ENCODE results near the gene CETN3. TPM values are rescaled to one million over a fixed set of nuclear protein-coding genes. Genes with fewer than 3 reads are reported as not detected.

Gene CETN3
- total RNA-seq (2014; rRNA removed; shearing (Covaris generic)): 20.2 and 43.7 TPM in 2 replicates

GRCh38 chr5:90409318-90410177 lies at the start of gene CETN3:
Gene CETN3, minus strand, starts transcription at chr5:90409756. Its CDS starts 95 bp downstream, at chr5:90409661.
- Histone ChIP-seq H3K36me3 (replicated peaks; ENCODE audit: control insufficient read depth, insufficient read depth, low read length) (no peaks in the 10 kb centered on the region; the same call in 1 of the 2 replicates), H3K4me3 (ENCODE audit: insufficient read depth, low read depth, low read length) (peak within 1 kb of the TSS; percentile 81), H3K27me3 (ENCODE audit: control insufficient read depth, insufficient read depth, low read length) (no peaks in the 10 kb centered on the region)
- peak; percentile 85 for DNase-seq

GRCh38 chr5:90446961-90447360 lies 37.4 kb upstream of the CETN3 start:
- Histone ChIP-seq H3K4me3 (ENCODE audit: insufficient read depth, low read depth, low read length) (no peak overlapping the region), H3K27me3 (ENCODE audit: control insufficient read depth, insufficient read depth, low read length) (no peaks in the 10 kb centered on the region), H3K36me3 (replicated peaks; ENCODE audit: control insufficient read depth, insufficient read depth, low read length) (no peaks in the 10 kb centered on the region)
- no peak for DNase-seq

DNA sequence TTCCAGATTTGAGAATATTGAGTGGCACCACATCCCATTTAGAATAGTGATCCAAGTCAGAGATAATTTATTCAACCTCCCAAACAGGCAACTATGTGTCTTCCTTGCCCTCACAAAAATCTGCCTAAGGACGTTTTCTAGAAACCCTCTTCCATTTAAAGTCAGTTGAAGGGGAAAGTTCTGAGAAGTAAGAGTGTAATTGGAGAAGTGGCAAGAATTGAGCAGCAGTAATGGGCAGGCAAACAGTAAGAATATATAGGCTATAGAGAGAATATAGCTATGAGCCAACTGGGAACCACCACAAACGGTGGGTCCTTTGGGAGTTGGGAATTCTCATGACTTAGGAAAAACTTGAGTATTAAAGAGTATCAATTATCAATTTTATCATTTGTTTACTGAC lies 31.1 kb upstream of the CETN3 start:
- Histone ChIP-seq H3K4me3 (ENCODE audit: insufficient read depth, low read depth, low read length) (no peak overlapping the region), H3K27me3 (ENCODE audit: control insufficient read depth, insufficient read depth, low read length) (no peaks in the 10 kb centered on the region), H3K36me3 (replicated peaks; ENCODE audit: control insufficient read depth, insufficient read depth, low read length) (no peaks in the 10 kb centered on the region)
- no peak for DNase-seq

GRCh38 chr5:90438100-90438499 lies 28.5 kb upstream of the CETN3 start:
- H3K4me3 ChIP-seq (ENCODE audit: insufficient read depth, low read depth, low read length): no peak overlapping the region
- no peaks in the 10 kb centered on the region for H3K36me3 ChIP-seq (replicated peaks; ENCODE audit: control insufficient read depth, insufficient read depth, low read length)
- no peak for DNase-seq

DNA sequence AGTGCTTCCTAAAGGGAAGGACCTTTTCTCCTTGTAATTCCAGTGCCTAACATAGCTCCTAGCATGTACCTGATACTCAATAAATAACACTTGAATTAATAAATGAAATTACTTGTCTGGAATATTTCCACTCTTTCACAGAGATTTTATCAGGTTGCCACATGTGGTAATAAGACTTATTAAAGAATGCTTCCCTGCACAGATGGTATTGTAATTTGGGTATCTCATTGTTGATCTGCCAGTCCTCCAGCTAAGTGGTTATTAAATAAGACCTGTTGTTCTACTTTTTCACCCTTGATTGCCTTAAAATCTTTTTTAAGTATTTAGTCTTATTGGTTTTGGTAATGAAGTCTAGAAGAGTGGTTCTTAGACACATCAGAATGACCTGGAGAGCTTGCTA lies 28.1 kb upstream of the CETN3 start:
- Histone ChIP-seq H3K27me3 (ENCODE audit: control insufficient read depth, insufficient read depth, low read length) (no peaks in the 10 kb centered on the region), H3K4me3 (ENCODE audit: insufficient read depth, low read depth, low read length) (no peak overlapping the region), H3K36me3 (replicated peaks; ENCODE audit: control insufficient read depth, insufficient read depth, low read length) (no peaks in the 10 kb centered on the region)
- DNase-seq: no peak

More at GRCh38 chr5:90438100-90438499, 28.5 kb upstream of the CETN3 start:
- H3K27me3 ChIP-seq (ENCODE audit: control insufficient read depth, insufficient read depth, low read length): no peaks in the 10 kb centered on the region

DNA sequence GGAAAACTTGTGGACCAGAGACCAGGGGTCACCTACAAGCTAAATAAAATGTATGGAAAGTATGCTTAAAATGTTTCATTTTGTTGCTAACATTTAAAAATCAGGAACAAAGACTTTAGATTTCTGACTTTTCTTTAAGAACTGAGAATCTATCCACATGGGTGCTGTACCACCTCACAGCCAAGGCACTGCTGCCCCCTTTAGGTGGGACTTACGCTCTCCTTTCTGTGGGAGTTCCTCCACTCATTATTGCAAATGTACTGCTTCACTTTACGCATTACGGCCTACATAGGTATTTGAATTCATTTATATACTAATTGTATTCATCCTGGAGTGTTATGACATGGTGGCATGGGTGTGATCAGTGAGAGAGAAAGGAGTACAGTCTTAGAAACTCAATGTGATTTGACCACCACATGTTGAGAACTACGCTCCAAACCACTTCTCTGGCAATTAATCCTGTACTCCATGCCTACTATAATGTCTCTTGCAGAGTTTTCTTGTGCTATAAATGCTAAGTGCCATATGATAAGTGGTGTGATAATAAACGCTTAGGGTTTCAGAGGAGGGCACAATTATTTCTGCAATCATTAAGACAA lies 24.7 kb upstream of the CETN3 start:
- no peaks in the 10 kb centered on the region for H3K27me3 ChIP-seq (ENCODE audit: control insufficient read depth, insufficient read depth, low read length)
- H3K36me3 ChIP-seq (replicated peaks; ENCODE audit: control insufficient read depth, insufficient read depth, low read length): no peaks in the 10 kb centered on the region
- DNase-seq: peak; percentile 19
- H3K4me3 ChIP-seq (ENCODE audit: insufficient read depth, low read depth, low read length): no peak overlapping the region

GRCh38 chr5:90424245-90424644 lies 14.7 kb upstream of the CETN3 start:
- Histone ChIP-seq H3K27me3 (ENCODE audit: control insufficient read depth, insufficient read depth, low read length) (no peaks in the 10 kb centered on the region), H3K36me3 (replicated peaks; ENCODE audit: control insufficient read depth, insufficient read depth, low read length) (no peaks in the 10 kb centered on the region), H3K4me3 (ENCODE audit: insufficient read depth, low read depth, low read length) (no peak overlapping the region)
- no peak for DNase-seq

- no peak for DNase-seq
Observed at GRCh38 chr5:90421136-90421535, 11.6 kb upstream of the CETN3 start.

DNA sequence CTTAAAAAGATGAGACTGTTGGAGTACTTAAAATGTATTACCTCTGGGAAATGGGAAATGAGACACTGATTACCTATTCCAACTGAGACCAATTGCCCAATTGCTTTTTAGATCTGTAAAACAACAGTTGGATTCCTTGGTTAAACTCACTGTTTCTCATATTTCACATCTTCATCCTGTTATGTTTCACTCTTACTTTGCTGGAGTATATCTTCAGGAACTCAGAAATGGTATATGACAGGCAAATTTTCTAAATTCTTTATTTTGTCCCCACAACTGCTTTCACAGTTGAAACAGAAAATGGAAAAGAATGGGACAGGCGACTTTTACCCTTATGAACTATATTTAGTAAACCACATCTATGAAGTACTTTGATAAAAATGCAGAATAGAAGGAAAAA lies 8.7 kb upstream of the CETN3 start:
- H3K36me3 ChIP-seq (replicated peaks; ENCODE audit: control insufficient read depth, insufficient read depth, low read length): no peaks in the 10 kb centered on the region
- no peaks in the 10 kb centered on the region for H3K27me3 ChIP-seq (ENCODE audit: control insufficient read depth, insufficient read depth, low read length)
- no peak overlapping the region for H3K4me3 ChIP-seq (ENCODE audit: insufficient read depth, low read depth, low read length)
- no peak for DNase-seq

More at GRCh38 chr5:90421136-90421535, 11.6 kb upstream of the CETN3 start:
- H3K36me3 ChIP-seq (replicated peaks; ENCODE audit: control insufficient read depth, insufficient read depth, low read length): no peaks in the 10 kb centered on the region
- no peaks in the 10 kb centered on the region for H3K27me3 ChIP-seq (ENCODE audit: control insufficient read depth, insufficient read depth, low read length)
- H3K4me3 ChIP-seq (ENCODE audit: insufficient read depth, low read depth, low read length): no peak overlapping the region

GRCh38 chr5:90410178-90410762 lies 714 bp upstream of the CETN3 start:
- H3K4me3 ChIP-seq (ENCODE audit: insufficient read depth, low read depth, low read length): peak overlapping the region; percentile 77
- no peaks in the 10 kb centered on the region; the same call in 1 of the 2 replicates for H3K36me3 ChIP-seq (replicated peaks; ENCODE audit: control insufficient read depth, insufficient read depth, low read length)
- no peaks in the 10 kb centered on the region for H3K27me3 ChIP-seq (ENCODE audit: control insufficient read depth, insufficient read depth, low read length)

GRCh38 chr5:90408571-90409317 lies 812 bp downstream of the CETN3 start:
- Histone ChIP-seq H3K4me3 (ENCODE audit: insufficient read depth, low read depth, low read length) (peak overlapping the region; percentile 81), H3K36me3 (replicated peaks; ENCODE audit: control insufficient read depth, insufficient read depth, low read length) (no peaks in the 10 kb centered on the region; the same call in 1 of the 2 replicates), H3K27me3 (ENCODE audit: control insufficient read depth, insufficient read depth, low read length) (no peaks in the 10 kb centered on the region)
- peak; percentile 12 for DNase-seq

More at GRCh38 chr5:90410178-90410762, 714 bp upstream of the CETN3 start:
- DNase-seq: no peak

DNA sequence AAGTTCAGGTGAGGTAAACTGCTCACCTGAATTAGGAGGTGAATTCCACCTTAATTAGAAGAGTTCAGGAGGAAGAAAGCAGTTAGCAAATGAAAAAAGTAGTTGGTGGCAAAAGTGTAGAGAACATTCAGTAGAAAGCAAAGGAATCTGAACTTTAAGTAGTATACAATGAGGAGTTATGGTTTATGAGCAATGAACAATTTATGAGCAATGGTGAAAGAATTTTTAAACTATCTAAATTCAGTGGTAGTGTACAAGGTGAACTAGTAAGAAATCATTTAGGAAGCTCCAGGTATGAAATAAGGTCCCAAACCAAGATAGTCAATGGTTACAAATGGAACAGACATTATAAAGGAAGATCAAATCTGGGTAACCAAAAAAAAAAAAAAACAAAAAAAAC lies 3.1 kb downstream of the CETN3 start:
- Histone ChIP-seq H3K4me3 (ENCODE audit: insufficient read depth, low read depth, low read length) (no peak overlapping the region), H3K27me3 (ENCODE audit: control insufficient read depth, insufficient read depth, low read length) (no peaks in the 10 kb centered on the region), H3K36me3 (replicated peaks; ENCODE audit: control insufficient read depth, insufficient read depth, low read length) (no peaks in the 10 kb centered on the region; the same call in 1 of the 2 replicates)
- no peak for DNase-seq

- no peak for DNase-seq
- peaks cover 2% of the 10 kb centered on the region for H3K36me3 ChIP-seq (replicated peaks; ENCODE audit: control insufficient read depth, insufficient read depth, low read length)
- H3K4me3 ChIP-seq (ENCODE audit: insufficient read depth, low read depth, low read length): no peak overlapping the region
- no peaks in the 10 kb centered on the region for H3K27me3 ChIP-seq (ENCODE audit: control insufficient read depth, insufficient read depth, low read length)
Observed at GRCh38 chr5:90402521-90403255, 6.9 kb downstream of the CETN3 start.

DNA sequence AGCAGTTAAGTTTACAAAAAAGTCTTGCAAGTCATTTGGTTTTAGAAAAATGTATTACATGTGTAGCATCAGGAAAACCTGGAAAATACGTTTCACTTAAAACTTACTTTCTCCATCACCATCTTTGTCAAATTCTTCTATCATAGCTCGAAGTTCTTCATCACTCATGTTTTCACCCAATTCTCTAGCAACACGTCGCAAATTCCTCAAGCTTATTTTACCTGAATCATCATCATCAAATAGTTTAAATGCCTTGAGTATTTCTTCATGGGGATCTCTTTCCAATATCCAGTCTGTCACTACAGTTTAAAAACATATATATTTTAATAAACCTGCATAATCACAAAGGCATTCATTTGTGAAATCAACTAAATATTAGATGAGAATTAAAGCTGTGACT lies 10.3 kb downstream of the CETN3 start:
- no peak for DNase-seq
- Histone ChIP-seq H3K27me3 (ENCODE audit: control insufficient read depth, insufficient read depth, low read length) (no peaks in the 10 kb centered on the region), H3K36me3 (replicated peaks; ENCODE audit: control insufficient read depth, insufficient read depth, low read length) (peaks cover 3% of the 10 kb centered on the region), H3K4me3 (ENCODE audit: insufficient read depth, low read depth, low read length) (no peak overlapping the region)
